ENCODE measurements around the gene FUCA2.

Gene FUCA2

GRCh38 chr6:143496974-143497373 lies 14.5 kb downstream of the FUCA2 start:
- DNase-seq (ENCODE audit: low spot score) (no peak), ATAC-seq (ENCODE audit: low read depth) (no peak)
- H3K27me3 ChIP-seq (ENCODE audit: insufficient read depth, poor library complexity, severe bottlenecking) = no peaks in the 10 kb centered on the region
- TF ChIP-seq CTCF (IDR thresholded peaks at IDR 0.05; ENCODE audit: poor library complexity, severe bottlenecking) = no peak
- peaks cover 18% of the 10 kb centered on the region for H3K36me3 ChIP-seq (ENCODE audit: low read depth)
- H3K4me3 ChIP-seq (ENCODE audit: severe bottlenecking) = no peak overlapping the region
- no peaks in the 10 kb centered on the region for H3K4me1 ChIP-seq (ENCODE audit: insufficient read depth, poor library complexity, severe bottlenecking)
- no peaks in the 10 kb centered on the region for H3K9me3 ChIP-seq (ENCODE audit: severe bottlenecking)
- no peak overlapping the region for H3K27ac ChIP-seq (ENCODE audit: poor library complexity, severe bottlenecking)

GRCh38 chr6:143490775-143491174 lies 20.7 kb downstream of the FUCA2 start:
- Histone ChIP-seq H3K36me3 (ENCODE audit: low read depth) (peaks cover 15% of the 10 kb centered on the region; the same call in 1 of the 2 replicates), H3K27ac (ENCODE audit: poor library complexity, severe bottlenecking) (no peak overlapping the region), H3K4me1 (ENCODE audit: insufficient read depth, poor library complexity, severe bottlenecking) (no peaks in the 10 kb centered on the region), H3K9me3 (ENCODE audit: severe bottlenecking) (peaks cover 4% of the 10 kb centered on the region), H3K4me3 (ENCODE audit: severe bottlenecking) (no peak overlapping the region), H3K27me3 (ENCODE audit: insufficient read depth, poor library complexity, severe bottlenecking) (no peaks in the 10 kb centered on the region)
- ATAC-seq (ENCODE audit: low read depth) (no peak), DNase-seq (ENCODE audit: low spot score) (no peak)
- no peak for TF ChIP-seq CTCF (IDR thresholded peaks at IDR 0.05; ENCODE audit: poor library complexity, severe bottlenecking)

GRCh38 chr6:143490244-143490643 lies 21.3 kb downstream of the FUCA2 start:
- DNase-seq (ENCODE audit: low spot score) (no peak), ATAC-seq (ENCODE audit: low read depth) (no peak)
- Histone ChIP-seq H3K9me3 (ENCODE audit: severe bottlenecking) (peaks cover 4% of the 10 kb centered on the region), H3K4me1 (ENCODE audit: insufficient read depth, poor library complexity, severe bottlenecking) (no peaks in the 10 kb centered on the region), H3K36me3 (ENCODE audit: low read depth) (peaks cover 15% of the 10 kb centered on the region; the same call in 1 of the 2 replicates), H3K27me3 (ENCODE audit: insufficient read depth, poor library complexity, severe bottlenecking) (no peaks in the 10 kb centered on the region), H3K27ac (ENCODE audit: poor library complexity, severe bottlenecking) (no peak overlapping the region), H3K4me3 (ENCODE audit: severe bottlenecking) (no peak overlapping the region)
- TF ChIP-seq CTCF (IDR thresholded peaks at IDR 0.05; ENCODE audit: poor library complexity, severe bottlenecking) = no peak

- Histone ChIP-seq H3K4me1 (ENCODE audit: insufficient read depth, poor library complexity, severe bottlenecking) (no peaks in the 10 kb centered on the region), H3K27me3 (ENCODE audit: insufficient read depth, poor library complexity, severe bottlenecking) (no peaks in the 10 kb centered on the region), H3K4me3 (ENCODE audit: severe bottlenecking) (no peak overlapping the region), H3K9me3 (ENCODE audit: severe bottlenecking) (peaks cover 4% of the 10 kb centered on the region), H3K27ac (ENCODE audit: poor library complexity, severe bottlenecking) (no peak overlapping the region), H3K36me3 (ENCODE audit: low read depth) (0 out of 2 replicates have a peak, but pooled peaks cover 8% of the 10 kb centered on the region)
- DNase-seq (ENCODE audit: low spot score) = no peak
- no peak for TF ChIP-seq CTCF (IDR thresholded peaks at IDR 0.05; ENCODE audit: poor library complexity, severe bottlenecking)
- ATAC-seq (ENCODE audit: low read depth) = no peak
Measured at GRCh38 chr6:143486752-143487151, 24.8 kb downstream of the FUCA2 start.

GRCh38 chr6:143485967-143486366 lies 25.6 kb downstream of the FUCA2 start:
- Histone ChIP-seq H3K27ac (ENCODE audit: poor library complexity, severe bottlenecking) (no peak overlapping the region), H3K36me3 (ENCODE audit: low read depth) (0 out of 2 replicates have a peak, but pooled peaks cover 8% of the 10 kb centered on the region), H3K9me3 (ENCODE audit: severe bottlenecking) (peaks cover 4% of the 10 kb centered on the region), H3K4me3 (ENCODE audit: severe bottlenecking) (no peak overlapping the region), H3K4me1 (ENCODE audit: insufficient read depth, poor library complexity, severe bottlenecking) (no peaks in the 10 kb centered on the region), H3K27me3 (ENCODE audit: insufficient read depth, poor library complexity, severe bottlenecking) (no peaks in the 10 kb centered on the region)
- no peak for ATAC-seq (ENCODE audit: low read depth)
- no peak for DNase-seq (ENCODE audit: low spot score)
- TF ChIP-seq CTCF (IDR thresholded peaks at IDR 0.05; ENCODE audit: poor library complexity, severe bottlenecking) = no peak
